Sigmoid colon (tissue), 4 donors: ENCODE data around the gene LIM2.

Experiments used
- CTCF ChIP-seq, 4 experiments: fragments of 450-650 bp in 3 of 4; fragments of 200-600 bp in 1 of 4; IDR thresholded peaks; one replicate each; pipeline ENCODE4 v1.5.1; 2016 to 2019; ENCODE audit warnings: antibody characterized with exemption in 4 of 4, mild to moderate bottlenecking in 3 of 4, moderate library complexity in 2 of 4
- EP300 ChIP-seq, 4 donors: sonication (generic); formaldehyde crosslinking; IDR thresholded peaks; one replicate each; pipeline ENCODE4 v1.6.1; 2017; ENCODE audit warnings: antibody characterized with exemption in 4 of 4

GRCh38 chr19:51359294-51359693, 28.5 kb downstream of the LIM2 start:
- TF ChIP-seq EP300 (IDR thresholded peaks at IDR 0.05) (no peak), CTCF (IDR thresholded peaks at IDR 0.05) (no peak)
